Measurements from ENCODE around the gene ADAM10. TPM values are rescaled to one million over a fixed set of nuclear protein-coding genes. Genes with fewer than 3 reads are reported as not detected.

Gene ADAM10
- polyA plus RNA-seq, 1 of the 3 experiments (the other 2 are of a cell fraction), result 83.5 TPM

GRCh38 chr15:58726867-58727266 lies 22.6 kb downstream of the ADAM10 start (continued):
- TF ChIP-seq, protein P1, sequence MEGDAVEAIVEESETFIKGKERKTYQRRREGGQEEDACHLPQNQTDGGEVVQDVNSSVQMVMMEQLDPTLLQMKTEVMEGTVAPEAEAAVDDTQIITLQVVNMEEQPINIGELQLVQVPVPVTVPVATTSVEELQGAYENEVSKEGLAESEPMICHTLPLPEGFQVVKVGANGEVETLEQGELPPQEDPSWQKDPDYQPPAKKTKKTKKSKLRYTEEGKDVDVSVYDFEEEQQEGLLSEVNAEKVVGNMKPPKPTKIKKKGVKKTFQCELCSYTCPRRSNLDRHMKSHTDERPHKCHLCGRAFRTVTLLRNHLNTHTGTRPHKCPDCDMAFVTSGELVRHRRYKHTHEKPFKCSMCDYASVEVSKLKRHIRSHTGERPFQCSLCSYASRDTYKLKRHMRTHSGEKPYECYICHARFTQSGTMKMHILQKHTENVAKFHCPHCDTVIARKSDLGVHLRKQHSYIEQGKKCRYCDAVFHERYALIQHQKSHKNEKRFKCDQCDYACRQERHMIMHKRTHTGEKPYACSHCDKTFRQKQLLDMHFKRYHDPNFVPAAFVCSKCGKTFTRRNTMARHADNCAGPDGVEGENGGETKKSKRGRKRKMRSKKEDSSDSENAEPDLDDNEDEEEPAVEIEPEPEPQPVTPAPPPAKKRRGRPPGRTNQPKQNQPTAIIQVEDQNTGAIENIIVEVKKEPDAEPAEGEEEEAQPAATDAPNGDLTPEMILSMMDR (IDR thresholded peaks at IDR 0.05), result no peak
- TF ChIP-seq SMC3 (IDR thresholded peaks at IDR 0.05; ENCODE audit: low read depth, low read length), result no peak
- TF ChIP-seq RCOR1 (IDR thresholded peaks at IDR 0.05; ENCODE audit: low read length), result no peak
- TF ChIP-seq RAD21 (IDR thresholded peaks at IDR 0.05; ENCODE audit: low read length), result no peak

DNA sequence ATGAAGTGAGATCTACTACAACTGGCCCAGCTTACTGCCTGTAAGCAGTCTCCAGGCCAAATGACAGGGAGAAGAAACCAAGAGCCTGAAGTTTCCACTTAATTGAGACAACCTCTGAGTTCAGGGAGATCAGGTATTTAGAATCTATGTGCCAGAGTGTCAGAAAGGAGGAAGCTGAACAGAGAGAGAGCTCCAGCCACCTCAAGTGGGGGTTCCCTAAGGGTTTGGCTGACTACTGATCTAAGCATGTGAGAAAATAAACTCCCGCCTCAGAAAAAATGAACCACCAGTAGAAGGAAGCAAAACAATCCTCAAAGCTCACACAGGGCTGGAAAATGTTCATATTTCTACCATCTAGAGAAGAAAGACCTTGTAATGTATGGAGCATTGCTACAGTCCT lies 25.0 kb downstream of the ADAM10 start:
- H3K4me1 ChIP-seq (ENCODE audit: control insufficient read depth in 1 of 2, insufficient read depth in 2 of 2, low read depth in 1 of 2, low read length in 1 of 2), result no peaks in the 10 kb centered on the region; a peak in 1 of 4 replicates
- no peak overlapping the region for H3K4me2 ChIP-seq
- no peak overlapping the region for H3K4me3 ChIP-seq (ENCODE audit: low read depth in 2 of 2, low read length in 1 of 2)
- no peaks in the 10 kb centered on the region for H3K9me3 ChIP-seq
- WGBS (ENCODE audit: low lambda C conversion rate), result 100% methylated on average over 1 of the region's 1 CpG
- ChIA-PET POLR2A (no interaction called here), CTCF (interaction anchor here (1.0 to 1.3 kb wide), 2 partner anchors 10 to 18 kb away, joined by 3 to 5 read pairs; no protein-coding TSS in a partner anchor)
- H3K9ac ChIP-seq, result no peak overlapping the region
- H3K36me3 ChIP-seq (replicated peaks in 1 of 2; ENCODE audit: control insufficient read depth in 1 of 2, insufficient read depth in 2 of 2, low read length in 1 of 2), result no peaks in the 10 kb centered on the region
- peaks cover 4% of the 10 kb centered on the region for H3F3A ChIP-seq (replicated peaks; ENCODE audit: insufficient read depth)
- H4K20me1 ChIP-seq (ENCODE audit: insufficient read depth), result peaks cover 32% of the 10 kb centered on the region
- peaks cover 94% of the 10 kb centered on the region for H3K79me2 ChIP-seq (ENCODE audit: insufficient read depth)
- H3K27ac ChIP-seq (ENCODE audit: low read depth in 2 of 2, low read length in 1 of 2), result no peak overlapping the region
- H2AFZ ChIP-seq (ENCODE audit: low read depth), result no peak overlapping the region
- H3K27me3 ChIP-seq (ENCODE audit: insufficient read depth), result no peaks in the 10 kb centered on the region
- no peaks in the 10 kb centered on the region for H3K9me2 ChIP-seq
- no peak for DNase-seq
- TF ChIP-seq, protein P2, sequence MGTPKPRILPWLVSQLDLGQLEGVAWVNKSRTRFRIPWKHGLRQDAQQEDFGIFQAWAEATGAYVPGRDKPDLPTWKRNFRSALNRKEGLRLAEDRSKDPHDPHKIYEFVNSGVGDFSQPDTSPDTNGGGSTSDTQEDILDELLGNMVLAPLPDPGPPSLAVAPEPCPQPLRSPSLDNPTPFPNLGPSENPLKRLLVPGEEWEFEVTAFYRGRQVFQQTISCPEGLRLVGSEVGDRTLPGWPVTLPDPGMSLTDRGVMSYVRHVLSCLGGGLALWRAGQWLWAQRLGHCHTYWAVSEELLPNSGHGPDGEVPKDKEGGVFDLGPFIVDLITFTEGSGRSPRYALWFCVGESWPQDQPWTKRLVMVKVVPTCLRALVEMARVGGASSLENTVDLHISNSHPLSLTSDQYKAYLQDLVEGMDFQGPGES (IDR thresholded peaks at IDR 0.05; ENCODE audit: low read depth, low read length), result no peak
- TF ChIP-seq, protein P3, sequence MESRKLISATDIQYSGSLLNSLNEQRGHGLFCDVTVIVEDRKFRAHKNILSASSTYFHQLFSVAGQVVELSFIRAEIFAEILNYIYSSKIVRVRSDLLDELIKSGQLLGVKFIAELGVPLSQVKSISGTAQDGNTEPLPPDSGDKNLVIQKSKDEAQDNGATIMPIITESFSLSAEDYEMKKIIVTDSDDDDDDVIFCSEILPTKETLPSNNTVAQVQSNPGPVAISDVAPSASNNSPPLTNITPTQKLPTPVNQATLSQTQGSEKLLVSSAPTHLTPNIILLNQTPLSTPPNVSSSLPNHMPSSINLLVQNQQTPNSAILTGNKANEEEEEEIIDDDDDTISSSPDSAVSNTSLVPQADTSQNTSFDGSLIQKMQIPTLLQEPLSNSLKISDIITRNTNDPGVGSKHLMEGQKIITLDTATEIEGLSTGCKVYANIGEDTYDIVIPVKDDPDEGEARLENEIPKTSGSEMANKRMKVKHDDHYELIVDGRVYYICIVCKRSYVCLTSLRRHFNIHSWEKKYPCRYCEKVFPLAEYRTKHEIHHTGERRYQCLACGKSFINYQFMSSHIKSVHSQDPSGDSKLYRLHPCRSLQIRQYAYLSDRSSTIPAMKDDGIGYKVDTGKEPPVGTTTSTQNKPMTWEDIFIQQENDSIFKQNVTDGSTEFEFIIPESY (IDR thresholded peaks at IDR 0.05; ENCODE audit: borderline replicate concordance, low read depth), result no peak
- no peak for TF ChIP-seq EZH2phosphoT487 (IDR thresholded peaks at IDR 0.05; ENCODE audit: borderline replicate concordance, low read depth)
- no peak for TF ChIP-seq USF2 (IDR thresholded peaks at IDR 0.05; ENCODE audit: borderline replicate concordance, low read depth, low read length)
- TF ChIP-seq MEF2A (IDR thresholded peaks at IDR 0.05; ENCODE audit: borderline replicate concordance, low read depth), result no peak
- TF ChIP-seq, protein P4, sequence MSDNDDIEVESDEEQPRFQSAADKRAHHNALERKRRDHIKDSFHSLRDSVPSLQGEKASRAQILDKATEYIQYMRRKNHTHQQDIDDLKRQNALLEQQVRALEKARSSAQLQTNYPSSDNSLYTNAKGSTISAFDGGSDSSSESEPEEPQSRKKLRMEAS (IDR thresholded peaks at IDR 0.05; ENCODE audit: low read depth), result no peak
- TF ChIP-seq, protein P5, sequence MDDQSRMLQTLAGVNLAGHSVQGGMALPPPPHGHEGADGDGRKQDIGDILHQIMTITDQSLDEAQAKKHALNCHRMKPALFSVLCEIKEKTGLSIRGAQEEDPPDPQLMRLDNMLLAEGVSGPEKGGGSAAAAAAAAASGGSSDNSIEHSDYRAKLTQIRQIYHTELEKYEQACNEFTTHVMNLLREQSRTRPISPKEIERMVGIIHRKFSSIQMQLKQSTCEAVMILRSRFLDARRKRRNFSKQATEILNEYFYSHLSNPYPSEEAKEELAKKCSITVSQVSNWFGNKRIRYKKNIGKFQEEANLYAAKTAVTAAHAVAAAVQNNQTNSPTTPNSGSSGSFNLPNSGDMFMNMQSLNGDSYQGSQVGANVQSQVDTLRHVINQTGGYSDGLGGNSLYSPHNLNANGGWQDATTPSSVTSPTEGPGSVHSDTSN (IDR thresholded peaks at IDR 0.05), result no peak
- TF ChIP-seq, protein P1 (IDR thresholded peaks at IDR 0.05), result no peak
- TF ChIP-seq FOSL2 (IDR thresholded peaks at IDR 0.05; ENCODE audit: borderline replicate concordance, low read depth), result no peak
- TF ChIP-seq REST (IDR thresholded peaks at IDR 0.05; ENCODE audit: low read depth, low read length), result no peak
- no peak for TF ChIP-seq YY1 (IDR thresholded peaks at IDR 0.05; ENCODE audit: low read depth)
- no peak for TF ChIP-seq FOXJ3 (CRISPR knock-in tag; IDR thresholded peaks at IDR 0.05)
- TF ChIP-seq ELF1 (IDR thresholded peaks at IDR 0.05), result no peak
- no peak for TF ChIP-seq FOXM1 (IDR thresholded peaks at IDR 0.05; ENCODE audit: low read depth)

Data from SK-N-SH (cell line).